GM18873 (cell line): ENCODE data around the gene NET1.

Experiments used
- ATAC-seq: cut with Tn5 transposase; IDR thresholded peaks from one replicate; pipeline ENCODE4 v1.9.1; 2021; ENCODE audit warnings: mild to moderate bottlenecking, moderate library complexity, moderate number of reproducible peaks; ENCODE audit not compliant: unreplicated experiment, low FRiP score

NET1 gene

GRCh38 chr10:5479481-5480161 is 67.3 kb downstream of the NET1 start:
- ATAC-seq: no peak

GRCh38 chr10:5480162-5480941 is 68.0 kb downstream of the NET1 start:
- no peak for ATAC-seq

GRCh38 chr10:5481121-5481520 is 68.8 kb downstream of the NET1 start:
- ATAC-seq: no peak

GRCh38 chr10:5482016-5482415 is 69.7 kb downstream of the NET1 start:
- ATAC-seq: no peak

GRCh38 chr10:5484205-5484604 is 71.8 kb downstream of the NET1 start:
- ATAC-seq: no peak

GRCh38 chr10:5485290-5485689 is 72.9 kb downstream of the NET1 start:
- no peak for ATAC-seq

- ATAC-seq: no peak
These were observed 73.8 kb downstream of the NET1 start for GRCh38 chr10:5485948-5486852.

GRCh38 chr10:5486853-5487235 is 74.5 kb downstream of the NET1 start:
- no peak for ATAC-seq

- no peak for ATAC-seq
These were observed 76.2 kb downstream of the NET1 start for GRCh38 chr10:5488272-5489161.

- ATAC-seq: no peak
These were observed 77.7 kb downstream of the NET1 start for GRCh38 chr10:5490032-5490431.

- no peak for ATAC-seq
These were observed 78.5 kb downstream of the NET1 start for GRCh38 chr10:5490698-5491464.

- no peak for ATAC-seq
These were observed 79.1 kb downstream of the NET1 start for GRCh38 chr10:5491477-5491876.

GRCh38 chr10:5492322-5492855 is 80.0 kb downstream of the NET1 start:
- no peak for ATAC-seq

- no peak for ATAC-seq
These were observed 80.7 kb downstream of the NET1 start for GRCh38 chr10:5492929-5493576.

- no peak for ATAC-seq
These were observed 81.3 kb downstream of the NET1 start for GRCh38 chr10:5493691-5494090.

- ATAC-seq: no peak
These were observed 82.3 kb downstream of the NET1 start for GRCh38 chr10:5494611-5495010.

- ATAC-seq: no peak
These were observed 84.2 kb downstream of the NET1 start for GRCh38 chr10:5496261-5497250.
